SK-N-MC (cell line): ENCODE measurements around the gene ANO10.

Source experiments
- EZH2 ChIP-seq: fragments of 200-600 bp; sonication (generic); IDR thresholded peaks from one replicate; pipeline ENCODE4 v1.6.1; 2017; ENCODE audit warnings: antibody characterized with exemption
- FOXP2 ChIP-seq: optimal IDR thresholded peaks from 2 replicates; pipeline ENCODE3; 2011; ENCODE audit warnings: mild to moderate bottlenecking, moderate library complexity; ENCODE audit not compliant: insufficient read depth; ENCODE audit errors: extremely low read length, control extremely low read depth
- POLR2AphosphoS5 ChIP-seq: IDR thresholded peaks from 2 replicates; pipeline ENCODE4 v1.6.1; 2012; ENCODE audit warnings: mild to moderate bottlenecking, low read depth, low read length, borderline replicate concordance

DNA sequence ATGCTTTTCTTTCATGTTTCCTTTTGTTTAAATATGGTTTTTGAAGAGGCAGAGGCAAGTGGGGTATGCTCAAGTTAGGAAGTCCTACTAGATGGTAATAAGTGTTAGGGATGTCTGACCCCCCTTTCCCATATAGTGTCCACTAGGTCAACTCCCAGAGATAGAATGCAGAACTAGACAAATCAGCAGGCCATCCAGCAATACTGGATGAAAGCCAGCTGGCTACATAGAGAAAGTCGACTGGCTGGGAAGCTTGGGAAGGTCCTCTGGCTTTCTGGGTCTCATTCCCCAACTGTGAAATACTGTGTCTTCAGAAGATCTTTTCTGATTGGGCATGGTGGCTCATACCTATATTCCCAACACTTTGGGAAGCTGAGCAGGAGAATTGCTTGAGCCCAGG lies 221.6 kb downstream of the ANO10 start:
- TF ChIP-seq EZH2 (no peak), POLR2AphosphoS5 (no peak), FOXP2 (no peak)
